GM18499 (cell line): ENCODE data around the gene HARBI1.

ENCODE experiments used
- ATAC-seq: cut with Tn5 transposase; IDR thresholded peaks from one replicate; pipeline ENCODE4 v1.9.1; 2021; ENCODE audit warnings: moderate number of reproducible peaks; ENCODE audit not compliant: insufficient read depth, unreplicated experiment

HARBI1 gene

GRCh38 chr11:46557684-46558151, 59.3 kb downstream of the HARBI1 start:
- ATAC-seq: no peak

DNA sequence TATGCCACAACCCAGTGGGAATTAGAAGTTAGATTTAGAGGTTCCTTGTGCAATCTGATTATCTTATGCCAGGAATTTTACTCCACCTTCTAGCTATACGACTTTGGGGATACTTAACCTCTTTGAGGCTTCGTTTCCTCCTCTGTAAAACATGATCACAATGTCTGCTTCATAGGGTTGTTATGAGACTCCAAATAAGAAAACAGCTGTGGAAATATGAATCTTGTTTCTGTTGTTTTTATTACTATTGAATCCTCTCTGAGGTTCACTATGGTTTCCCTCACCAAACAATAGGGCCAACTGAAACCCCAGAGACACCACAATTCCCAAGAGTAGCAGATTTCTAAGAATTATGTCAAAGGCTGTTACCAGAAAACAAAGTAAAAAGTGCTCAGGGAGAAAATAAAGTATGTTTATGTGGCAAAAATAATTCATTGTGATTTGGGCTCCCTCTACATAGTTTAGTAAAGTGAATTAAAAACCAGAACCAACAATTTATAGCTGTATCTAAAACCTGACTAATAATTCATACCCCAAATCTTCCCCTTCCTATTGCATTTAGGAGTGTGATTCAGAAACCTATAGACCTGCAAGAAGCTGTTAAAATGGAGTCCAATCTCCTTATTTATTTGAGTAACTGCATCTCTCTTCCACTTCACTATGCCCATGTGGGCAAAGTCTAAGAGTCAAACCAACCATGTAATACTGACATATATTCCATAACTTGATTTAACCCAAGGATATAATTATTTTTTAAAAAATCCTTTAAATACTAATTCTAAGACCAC, 61.6 kb downstream of the HARBI1 start:
- ATAC-seq: no peak

GRCh38 chr11:46554213-46555147, 62.5 kb downstream of the HARBI1 start:
- no peak for ATAC-seq

DNA sequence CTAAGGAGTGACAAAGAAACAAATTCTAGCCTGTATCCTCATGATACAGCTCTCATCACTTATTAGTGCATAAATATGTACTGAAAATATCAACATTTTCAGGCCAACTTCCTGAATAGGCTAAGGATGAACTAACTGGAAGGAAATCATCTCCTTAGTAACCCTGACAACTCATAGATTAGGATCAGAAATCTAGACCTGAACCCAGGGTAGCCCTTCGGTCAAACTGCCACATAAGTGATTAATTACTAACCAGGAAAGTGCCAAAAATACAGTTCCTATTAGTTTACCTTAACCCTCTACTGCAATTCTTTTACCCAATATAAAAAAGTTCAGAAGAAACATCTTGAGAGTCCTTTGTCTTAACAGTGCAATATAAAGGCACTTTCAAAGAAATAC, 63.2 kb downstream of the HARBI1 start:
- ATAC-seq: no peak
